Adipocyte (in vitro differentiated cells): ENCODE results near the gene KBTBD4.

Source experiments
- DNase-seq: peaks from one replicate; pipeline ENCODE4 v3.0.0-alpha.2; 2015; ENCODE audit warnings: low read depth
- H3K27me3 ChIP-seq: replicated peaks from 2 replicates; pipeline ENCODE4 v1.7.0; 2013; ENCODE audit warnings: mild to moderate bottlenecking, low read length, moderate library complexity; ENCODE audit not compliant: control insufficient read depth, insufficient read depth
- H3K36me3 ChIP-seq: 2 replicates; pipeline ENCODE4 v1.7.0; 2013; ENCODE audit warnings: low read length, mild to moderate bottlenecking, moderate library complexity; ENCODE audit not compliant: control insufficient read depth, insufficient read depth, severe bottlenecking
- H3K4me1 ChIP-seq: 2 replicates; pipeline ENCODE4 v1.7.0; 2013; ENCODE audit warnings: mild to moderate bottlenecking, low read length, moderate library complexity; ENCODE audit not compliant: control insufficient read depth, insufficient read depth
- H3K4me3 ChIP-seq: 2 replicates; pipeline ENCODE4 v1.7.0; 2013; ENCODE audit warnings: mild to moderate bottlenecking, low read length, moderate library complexity
- H3K9ac ChIP-seq: 2 replicates; pipeline ENCODE4 v1.7.0; 2013; ENCODE audit warnings: mild to moderate bottlenecking, low read length, moderate library complexity
- H3K9me3 ChIP-seq: 2 replicates; pipeline ENCODE4 v1.7.0; 2013; ENCODE audit warnings: mild to moderate bottlenecking, low read length, moderate library complexity; ENCODE audit not compliant: control insufficient read depth

KBTBD4 gene

GRCh38 chr11:47589584-47589976 is 10.8 kb upstream of the KBTBD4 start:
- Histone ChIP-seq H3K4me1 (peaks cover 18% of the 10 kb centered on the region), H3K36me3 (peaks cover 6% of the 10 kb centered on the region)
- no peak for DNase-seq

GRCh38 chr11:47589118-47589517 is 10.3 kb upstream of the KBTBD4 start:
- H3K27me3 ChIP-seq = peaks cover 35% of the 10 kb centered on the region
- H3K4me3 ChIP-seq = no peak overlapping the region
- H3K9me3 ChIP-seq = no peaks in the 10 kb centered on the region
- peaks cover 18% of the 10 kb centered on the region for H3K4me1 ChIP-seq
- H3K36me3 ChIP-seq = peaks cover 11% of the 10 kb centered on the region
- DNase-seq = no peak
- no peak overlapping the region for H3K9ac ChIP-seq

More at GRCh38 chr11:47589584-47589976, 10.8 kb upstream of the KBTBD4 start:
- H3K27me3 ChIP-seq = peaks cover 37% of the 10 kb centered on the region
- no peak overlapping the region for H3K9ac ChIP-seq
- no peak overlapping the region for H3K4me3 ChIP-seq
- no peaks in the 10 kb centered on the region for H3K9me3 ChIP-seq

- Histone ChIP-seq H3K9ac (no peak overlapping the region), H3K4me3 (no peak overlapping the region), H3K4me1 (peaks cover 18% of the 10 kb centered on the region), H3K27me3 (peaks cover 23% of the 10 kb centered on the region), H3K36me3 (peaks cover 24% of the 10 kb centered on the region), H3K9me3 (no peaks in the 10 kb centered on the region)
- no peak for DNase-seq
These were observed 9.1 kb upstream of the KBTBD4 start for GRCh38 chr11:47587723-47588326.

GRCh38 chr11:47587039-47587716 is 8.4 kb upstream of the KBTBD4 start:
- peaks cover 17% of the 10 kb centered on the region for H3K27me3 ChIP-seq
- no peak overlapping the region for H3K4me3 ChIP-seq
- no peaks in the 10 kb centered on the region for H3K9me3 ChIP-seq
- no peak overlapping the region for H3K9ac ChIP-seq
- no peak for DNase-seq
- peaks cover 30% of the 10 kb centered on the region for H3K36me3 ChIP-seq
- peaks cover 18% of the 10 kb centered on the region for H3K4me1 ChIP-seq

- H3K4me1 ChIP-seq = peaks cover 18% of the 10 kb centered on the region
- no peaks in the 10 kb centered on the region for H3K9me3 ChIP-seq
- DNase-seq = no peak
- no peak within 1 kb of the TSS for H3K9ac ChIP-seq
- peaks cover 39% of the 10 kb centered on the region for H3K36me3 ChIP-seq
- peaks cover 13% of the 10 kb centered on the region for H3K27me3 ChIP-seq
- H3K4me3 ChIP-seq = no peak within 1 kb of the TSS
These were observed 7.5 kb upstream of the KBTBD4 start, which contains the start of gene FAM180B for GRCh38 chr11:47586098-47586855. FAM180B (plus strand) TSS chr11:47586678; CDS start chr11:47586769, 91 bp downstream.

- Histone ChIP-seq H3K9me3 (no peaks in the 10 kb centered on the region), H3K27me3 (peaks cover 2% of the 10 kb centered on the region), H3K4me1 (peaks cover 26% of the 10 kb centered on the region), H3K36me3 (peaks cover 46% of the 10 kb centered on the region), H3K9ac (no peak overlapping the region), H3K4me3 (no peak overlapping the region)
- no peak for DNase-seq
These were observed 5.1 kb upstream of the KBTBD4 start for GRCh38 chr11:47583844-47584243.

- Histone ChIP-seq H3K9me3 (no peaks in the 10 kb centered on the region), H3K4me1 (peaks cover 26% of the 10 kb centered on the region), H3K4me3 (peak overlapping the region; percentile 86), H3K9ac (peak overlapping the region; percentile 93), H3K36me3 (peaks cover 48% of the 10 kb centered on the region), H3K27me3 (no peaks in the 10 kb centered on the region)
- DNase-seq = no peak
These were observed 1.2 kb downstream of the KBTBD4 start for GRCh38 chr11:47577460-47578041.

GRCh38 chr11:47573321-47573720 is 5.4 kb downstream of the KBTBD4 start:
- H3K36me3 ChIP-seq = peaks cover 49% of the 10 kb centered on the region

GRCh38 chr11:47572715-47573255 is 6.0 kb downstream of the KBTBD4 start:
- Histone ChIP-seq H3K36me3 (peaks cover 49% of the 10 kb centered on the region), H3K9me3 (no peaks in the 10 kb centered on the region), H3K9ac (peak overlapping the region; percentile 52), H3K4me1 (peaks cover 40% of the 10 kb centered on the region), H3K27me3 (no peaks in the 10 kb centered on the region), H3K4me3 (no peak overlapping the region)
- DNase-seq = no peak

More at GRCh38 chr11:47573321-47573720, 5.4 kb downstream of the KBTBD4 start:
- no peaks in the 10 kb centered on the region for H3K9me3 ChIP-seq
- no peak overlapping the region for H3K4me3 ChIP-seq
- peak overlapping the region; percentile 52 for H3K9ac ChIP-seq
- no peaks in the 10 kb centered on the region for H3K27me3 ChIP-seq
- no peak for DNase-seq
- peaks cover 44% of the 10 kb centered on the region for H3K4me1 ChIP-seq

- no peak overlapping the region for H3K4me3 ChIP-seq
- H3K9ac ChIP-seq = peak overlapping the region; percentile 52
- H3K4me1 ChIP-seq = peaks cover 32% of the 10 kb centered on the region
- H3K9me3 ChIP-seq = no peaks in the 10 kb centered on the region
- DNase-seq = peak; percentile 53
- H3K27me3 ChIP-seq = no peaks in the 10 kb centered on the region
- H3K36me3 ChIP-seq = peaks cover 44% of the 10 kb centered on the region
These were observed 6.9 kb downstream of the KBTBD4 start for GRCh38 chr11:47571895-47572294.

GRCh38 chr11:47571357-47571729 is 7.4 kb downstream of the KBTBD4 start:
- no peak overlapping the region for H3K4me3 ChIP-seq
- peaks cover 42% of the 10 kb centered on the region for H3K36me3 ChIP-seq
- peaks cover 37% of the 10 kb centered on the region for H3K4me1 ChIP-seq
- peak overlapping the region; percentile 26 for H3K9ac ChIP-seq
- DNase-seq = no peak
- H3K27me3 ChIP-seq = no peaks in the 10 kb centered on the region
- H3K9me3 ChIP-seq = no peaks in the 10 kb centered on the region
